Measurements from ENCODE around the gene ABHD13.
"Not testable (repeated sequence)": the region's sequence is repeated elsewhere in the genome, so short reads cannot be mapped to it uniquely, and the experiment has no call there.

ABHD13 gene

DNA sequence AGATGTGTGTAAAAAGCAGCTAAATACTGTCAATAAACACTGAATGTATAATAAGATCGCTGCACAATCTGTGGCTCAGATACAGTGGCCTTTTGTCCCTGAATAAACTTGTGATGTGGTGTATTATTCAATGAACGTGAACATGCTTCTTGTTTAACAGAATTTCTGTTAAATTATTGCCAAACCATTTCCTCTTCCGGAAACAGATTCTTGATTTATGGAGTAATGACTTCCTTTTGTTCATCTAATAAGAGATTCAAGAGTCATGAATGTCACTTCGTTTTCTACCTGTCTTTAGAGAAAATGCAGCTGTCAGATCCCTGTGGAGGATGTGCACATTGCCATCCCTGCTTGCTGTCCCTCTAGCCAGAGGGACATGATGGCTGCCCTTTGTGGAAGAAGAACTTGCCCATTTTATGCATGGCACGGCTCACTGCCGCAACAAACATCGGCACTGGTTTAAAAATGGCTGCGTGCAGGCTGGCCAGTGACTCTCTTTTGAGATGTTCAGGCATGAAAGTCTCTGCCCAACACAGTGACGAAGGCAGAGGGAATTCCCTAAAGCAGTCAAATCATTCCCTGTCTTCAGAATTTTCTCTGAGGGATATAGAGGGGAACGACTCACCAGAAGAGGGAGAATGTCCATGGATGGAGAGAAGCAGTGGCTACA, 48.3 kb downstream of the ABHD13 start:
- DNase-seq = no peak
- Histone ChIP-seq H3K36me3 (replicated peaks; ENCODE audit: insufficient read depth, low read length) (no peaks in the 10 kb centered on the region), H3K27ac (ENCODE audit: low read length) (no peak overlapping the region), H3K4me3 (ENCODE audit: low read length) (no peak overlapping the region), H3K4me2 (ENCODE audit: low read depth, low read length) (no peak overlapping the region), H3K9me2 (replicated peaks; ENCODE audit: insufficient read depth, low read length) (no peaks in the 10 kb centered on the region), H3K79me2 (ENCODE audit: low read length) (no peaks in the 10 kb centered on the region), H2AFZ (ENCODE audit: low read length) (no peak overlapping the region), H3K4me1 (ENCODE audit: low read length) (no peaks in the 10 kb centered on the region), H3K9me3 (replicated peaks; ENCODE audit: insufficient read depth, low read length) (no peaks in the 10 kb centered on the region), H3K9ac (ENCODE audit: low read length) (no peak overlapping the region), H3K27me3 (replicated peaks; ENCODE audit: insufficient read depth, low read length) (no peaks in the 10 kb centered on the region), H3F3A (ENCODE audit: insufficient read depth, low read length) (peaks cover 18% of the 10 kb centered on the region), H4K20me1 (ENCODE audit: insufficient read depth, low read length) (no peaks in the 10 kb centered on the region)
- TF ChIP-seq, protein P1, sequence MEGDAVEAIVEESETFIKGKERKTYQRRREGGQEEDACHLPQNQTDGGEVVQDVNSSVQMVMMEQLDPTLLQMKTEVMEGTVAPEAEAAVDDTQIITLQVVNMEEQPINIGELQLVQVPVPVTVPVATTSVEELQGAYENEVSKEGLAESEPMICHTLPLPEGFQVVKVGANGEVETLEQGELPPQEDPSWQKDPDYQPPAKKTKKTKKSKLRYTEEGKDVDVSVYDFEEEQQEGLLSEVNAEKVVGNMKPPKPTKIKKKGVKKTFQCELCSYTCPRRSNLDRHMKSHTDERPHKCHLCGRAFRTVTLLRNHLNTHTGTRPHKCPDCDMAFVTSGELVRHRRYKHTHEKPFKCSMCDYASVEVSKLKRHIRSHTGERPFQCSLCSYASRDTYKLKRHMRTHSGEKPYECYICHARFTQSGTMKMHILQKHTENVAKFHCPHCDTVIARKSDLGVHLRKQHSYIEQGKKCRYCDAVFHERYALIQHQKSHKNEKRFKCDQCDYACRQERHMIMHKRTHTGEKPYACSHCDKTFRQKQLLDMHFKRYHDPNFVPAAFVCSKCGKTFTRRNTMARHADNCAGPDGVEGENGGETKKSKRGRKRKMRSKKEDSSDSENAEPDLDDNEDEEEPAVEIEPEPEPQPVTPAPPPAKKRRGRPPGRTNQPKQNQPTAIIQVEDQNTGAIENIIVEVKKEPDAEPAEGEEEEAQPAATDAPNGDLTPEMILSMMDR (IDR thresholded peaks at IDR 0.05; ENCODE audit: low read length) = no peak
- TF ChIP-seq EZH2phosphoT487 (IDR thresholded peaks at IDR 0.05; ENCODE audit: low read length) (no peak), EZH2 (optimal IDR thresholded peaks at IDR 0.05; ENCODE audit: low read depth, low read length) (no peak)

DNA sequence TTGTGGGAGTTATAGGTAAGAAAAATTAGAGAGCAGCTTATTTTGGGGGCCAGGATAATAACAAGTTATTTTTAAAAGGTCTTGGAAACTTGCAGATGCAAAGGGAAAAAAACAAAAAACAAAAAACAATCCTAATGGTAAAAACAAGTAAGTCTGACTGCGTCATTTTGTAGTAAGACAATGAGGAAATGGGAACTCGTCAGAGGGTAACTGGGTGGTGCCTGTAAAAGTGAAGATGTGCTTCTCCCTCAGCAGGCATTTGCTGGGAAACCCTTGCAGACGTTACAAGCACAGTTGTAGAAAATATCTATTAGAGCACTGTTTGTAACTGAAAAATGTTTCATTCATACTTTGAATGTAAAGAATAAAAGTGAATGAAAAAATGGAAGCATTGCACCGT, 49.2 kb downstream of the ABHD13 start:
- Histone ChIP-seq H3K79me2 (ENCODE audit: low read length) (no peaks in the 10 kb centered on the region), H3K9me2 (replicated peaks; ENCODE audit: insufficient read depth, low read length) (no peaks in the 10 kb centered on the region), H3K9me3 (replicated peaks; ENCODE audit: insufficient read depth, low read length) (no peaks in the 10 kb centered on the region), H4K20me1 (ENCODE audit: insufficient read depth, low read length) (no peaks in the 10 kb centered on the region), H3K27ac (ENCODE audit: low read length) (no peak overlapping the region), H3F3A (ENCODE audit: insufficient read depth, low read length) (peaks cover 18% of the 10 kb centered on the region), H3K9ac (ENCODE audit: low read length) (no peak overlapping the region), H3K4me3 (ENCODE audit: low read length) (no peak overlapping the region), H3K36me3 (replicated peaks; ENCODE audit: insufficient read depth, low read length) (no peaks in the 10 kb centered on the region), H3K4me2 (ENCODE audit: low read depth, low read length) (no peak overlapping the region), H3K4me1 (ENCODE audit: low read length) (no peaks in the 10 kb centered on the region), H2AFZ (ENCODE audit: low read length) (no peak overlapping the region), H3K27me3 (replicated peaks; ENCODE audit: insufficient read depth, low read length) (no peaks in the 10 kb centered on the region)
- no peak for DNase-seq
- TF ChIP-seq, protein P1 (IDR thresholded peaks at IDR 0.05; ENCODE audit: low read length) = no peak
- TF ChIP-seq EZH2phosphoT487 (IDR thresholded peaks at IDR 0.05; ENCODE audit: low read length) = no peak
- no peak for TF ChIP-seq EZH2 (optimal IDR thresholded peaks at IDR 0.05; ENCODE audit: low read depth, low read length)

DNA sequence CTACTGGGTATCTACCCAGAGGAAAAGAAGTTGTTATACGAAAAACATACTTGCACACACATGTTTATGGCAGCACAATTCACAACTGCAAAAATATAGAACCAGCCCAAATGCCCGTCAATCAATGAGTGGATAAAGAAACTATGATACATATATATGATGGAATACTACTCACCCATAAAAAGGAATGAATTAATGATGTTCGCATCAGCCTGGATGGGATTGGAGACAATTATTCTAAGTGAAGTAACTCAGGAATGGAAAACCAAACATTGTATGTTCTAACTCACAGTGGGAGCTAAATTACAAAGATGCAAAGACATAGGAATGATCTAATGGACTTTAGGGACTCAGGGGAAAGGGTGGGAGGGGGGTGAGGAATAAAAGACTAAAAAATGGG, 49.7 kb downstream of the ABHD13 start:
- H2AFZ ChIP-seq (ENCODE audit: low read length); DNase-seq; H3K9ac ChIP-seq (ENCODE audit: low read length); H3K9me2 ChIP-seq (replicated peaks; ENCODE audit: insufficient read depth, low read length); H3K27me3 ChIP-seq (replicated peaks; ENCODE audit: insufficient read depth, low read length); H4K20me1 ChIP-seq (ENCODE audit: insufficient read depth, low read length); H3K79me2 ChIP-seq (ENCODE audit: low read length); H3K4me2 ChIP-seq (ENCODE audit: low read depth, low read length); H3K4me1 ChIP-seq (ENCODE audit: low read length); H3K36me3 ChIP-seq (replicated peaks; ENCODE audit: insufficient read depth, low read length); H3K27ac ChIP-seq (ENCODE audit: low read length); H3K9me3 ChIP-seq (replicated peaks; ENCODE audit: insufficient read depth, low read length); H3K4me3 ChIP-seq (ENCODE audit: low read length): not testable (repeated sequence)
- peaks cover 18% of the 10 kb centered on the region for H3F3A ChIP-seq (ENCODE audit: insufficient read depth, low read length)

DNA sequence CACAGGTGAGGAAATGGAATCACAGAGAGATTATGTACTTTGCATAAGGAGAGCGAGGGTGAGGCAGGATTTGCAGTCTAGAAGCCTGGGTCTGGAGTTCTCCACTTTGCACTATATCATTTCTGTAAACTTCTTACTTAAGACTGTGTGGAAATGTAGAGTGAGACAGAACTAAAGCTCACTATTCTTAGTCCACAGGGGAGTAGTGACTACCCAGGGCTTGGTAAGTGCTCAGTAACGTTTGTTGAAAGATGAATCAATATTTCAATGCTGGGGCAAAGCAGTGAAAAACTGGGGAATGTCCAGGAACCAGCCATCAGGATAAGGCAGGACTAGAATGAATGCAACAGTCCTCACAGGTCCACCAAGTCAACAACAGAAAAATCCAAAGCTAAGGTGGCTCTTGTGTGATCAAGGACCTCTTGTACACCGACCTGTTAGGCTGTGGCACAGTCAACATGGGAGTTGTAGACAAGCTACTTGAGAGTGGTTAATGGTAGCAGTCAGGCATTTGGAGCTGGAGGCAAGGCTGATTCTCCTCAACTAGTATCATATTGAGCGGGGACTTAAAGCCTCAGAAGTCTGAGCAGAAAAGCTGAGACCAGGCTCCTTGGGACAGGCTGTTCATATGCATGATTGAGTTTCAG, 50.4 kb downstream of the ABHD13 start:
- no peak for DNase-seq
- no peaks in the 10 kb centered on the region for H3K9me3 ChIP-seq (replicated peaks; ENCODE audit: insufficient read depth, low read length)
- no peak overlapping the region for H3K27ac ChIP-seq (ENCODE audit: low read length)
- H3F3A ChIP-seq (ENCODE audit: insufficient read depth, low read length) = peaks cover 18% of the 10 kb centered on the region
- H3K36me3 ChIP-seq (replicated peaks; ENCODE audit: insufficient read depth, low read length) = no peaks in the 10 kb centered on the region
- H4K20me1 ChIP-seq (ENCODE audit: insufficient read depth, low read length) = no peaks in the 10 kb centered on the region
- H3K9ac ChIP-seq (ENCODE audit: low read length) = no peak overlapping the region
- no peak overlapping the region for H2AFZ ChIP-seq (ENCODE audit: low read length)
- no peaks in the 10 kb centered on the region for H3K9me2 ChIP-seq (replicated peaks; ENCODE audit: insufficient read depth, low read length)
- no peak overlapping the region for H3K4me3 ChIP-seq (ENCODE audit: low read length)
- no peaks in the 10 kb centered on the region for H3K4me1 ChIP-seq (ENCODE audit: low read length)
- no peaks in the 10 kb centered on the region for H3K27me3 ChIP-seq (replicated peaks; ENCODE audit: insufficient read depth, low read length)
- TF ChIP-seq EZH2phosphoT487 (IDR thresholded peaks at IDR 0.05; ENCODE audit: low read length) (no peak), EZH2 (optimal IDR thresholded peaks at IDR 0.05; ENCODE audit: low read depth, low read length) (no peak)
- TF ChIP-seq, protein P1 (IDR thresholded peaks at IDR 0.05; ENCODE audit: low read length) = no peak
- no peaks in the 10 kb centered on the region for H3K79me2 ChIP-seq (ENCODE audit: low read length)
- no peak overlapping the region for H3K4me2 ChIP-seq (ENCODE audit: low read depth, low read length)

All from MM.1S (cell line).